GM10847 (cell line): Measurements from ENCODE around the gene VWC2.

Experiments
- POLR2A ChIP-seq: IDR thresholded peaks from 2 replicates; pipeline ENCODE4 v1.6.1; 2011; ENCODE audit not compliant: insufficient read length; ENCODE audit errors: extremely low read depth

The VWC2 gene

DNA sequence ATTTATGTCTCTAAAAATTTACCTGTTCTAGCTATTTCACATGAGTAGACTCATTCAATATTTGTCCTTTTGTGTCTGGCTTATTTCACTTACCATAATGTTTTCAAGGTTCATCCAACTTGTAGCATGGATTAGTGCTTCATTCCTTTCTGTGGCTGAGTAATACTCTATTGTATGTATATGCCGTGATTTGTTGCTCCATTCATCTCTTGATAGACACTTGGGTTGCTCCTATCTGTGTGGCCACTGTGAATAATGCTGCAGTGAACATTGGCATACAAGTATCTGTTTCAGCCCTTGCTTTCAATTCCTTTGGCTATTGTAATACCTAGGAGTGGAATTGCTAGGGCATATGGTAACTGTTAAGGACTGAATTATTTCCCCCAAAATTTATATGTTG is 86.9 kb downstream of the VWC2 start:
- no peak for TF ChIP-seq POLR2A

DNA sequence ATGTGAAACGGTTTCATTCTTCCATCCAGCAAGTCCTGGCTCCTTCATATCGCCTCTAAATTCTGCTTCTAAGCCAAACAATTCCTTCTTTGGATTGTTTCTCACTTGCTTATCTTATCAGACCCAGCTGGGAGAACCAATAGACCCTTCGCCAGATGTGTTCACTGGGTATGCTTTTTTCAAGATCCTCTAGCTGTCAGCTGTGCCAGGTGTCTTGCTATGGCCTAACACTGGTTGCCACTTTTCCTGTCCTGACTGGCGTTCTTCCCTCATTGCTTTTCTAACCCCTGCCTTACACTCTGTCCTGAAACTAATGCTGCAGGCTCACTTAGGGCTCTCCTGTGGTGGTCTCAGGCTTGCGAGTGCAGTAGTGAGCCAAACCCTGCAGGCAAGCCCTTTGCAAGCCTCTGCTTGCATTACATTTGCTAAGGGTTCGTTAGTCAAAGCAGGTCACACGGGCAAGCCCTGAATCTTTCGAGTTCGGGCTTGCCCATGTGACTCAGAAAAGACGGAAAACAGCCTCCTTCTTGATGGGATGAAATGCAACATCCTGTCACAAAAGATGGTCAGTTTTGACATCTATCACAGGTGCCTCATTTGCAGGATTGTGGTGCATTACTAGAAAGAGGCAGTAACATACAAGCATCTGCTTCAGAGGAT is 92.8 kb downstream of the VWC2 start:
- no peak for TF ChIP-seq POLR2A

DNA sequence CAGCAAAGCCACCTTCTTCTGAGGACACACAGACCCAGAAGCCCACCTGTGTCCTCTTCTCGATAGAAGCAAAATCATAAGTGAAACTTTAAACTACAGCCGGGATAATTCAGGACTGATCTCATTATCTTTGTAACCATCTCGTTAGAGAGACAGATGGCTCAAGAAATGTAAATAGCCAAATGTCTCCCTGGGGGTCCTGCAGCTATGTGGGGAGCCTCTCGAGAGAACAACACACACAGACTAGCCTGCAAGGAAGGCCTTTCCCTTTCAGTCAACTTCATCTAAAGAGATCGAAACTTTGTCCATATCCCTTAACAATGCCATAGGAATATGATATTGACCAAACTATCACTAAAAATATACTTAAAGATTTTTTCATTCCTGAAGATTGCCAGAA is 93.5 kb downstream of the VWC2 start:
- TF ChIP-seq POLR2A, result no peak

DNA sequence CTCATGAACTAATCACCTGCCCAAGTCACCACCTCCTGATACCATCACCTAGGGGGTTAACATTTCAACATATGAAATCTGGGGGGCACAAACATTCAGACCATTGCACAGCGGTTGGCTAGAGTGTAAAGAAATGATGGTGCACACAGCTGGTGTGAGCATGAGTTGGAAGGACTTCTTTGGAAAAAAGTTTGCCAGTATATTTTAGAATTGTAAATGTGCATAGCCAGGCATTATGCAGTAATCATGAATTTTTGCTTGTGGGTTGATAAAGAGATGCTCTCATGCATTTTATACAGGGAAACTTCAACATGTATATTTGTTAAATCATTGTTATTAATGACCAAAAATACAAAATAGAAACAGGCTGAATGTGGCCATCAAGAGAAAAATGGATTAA is 100.0 kb downstream of the VWC2 start:
- no peak for TF ChIP-seq POLR2A

DNA sequence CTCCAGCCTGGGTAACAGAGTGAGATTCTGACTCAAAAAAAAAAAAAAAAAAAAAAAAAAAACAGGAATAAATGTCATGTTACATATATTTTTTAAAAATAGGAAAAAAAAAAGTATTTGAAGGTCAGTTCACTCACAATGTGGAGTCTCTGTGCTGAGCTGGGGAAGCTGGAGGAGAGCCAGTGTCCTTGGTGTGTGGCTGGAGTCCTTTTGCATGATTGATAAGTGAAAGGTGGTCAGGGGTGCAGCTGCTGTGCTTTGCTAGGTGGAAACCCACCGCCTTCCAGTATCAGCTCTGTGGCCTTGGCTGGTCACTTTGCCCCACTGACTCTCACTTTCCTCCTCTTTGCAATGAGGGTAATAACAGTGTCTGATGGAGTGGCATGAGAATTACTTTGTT is 101.9 kb downstream of the VWC2 start:
- no peak for TF ChIP-seq POLR2A

DNA sequence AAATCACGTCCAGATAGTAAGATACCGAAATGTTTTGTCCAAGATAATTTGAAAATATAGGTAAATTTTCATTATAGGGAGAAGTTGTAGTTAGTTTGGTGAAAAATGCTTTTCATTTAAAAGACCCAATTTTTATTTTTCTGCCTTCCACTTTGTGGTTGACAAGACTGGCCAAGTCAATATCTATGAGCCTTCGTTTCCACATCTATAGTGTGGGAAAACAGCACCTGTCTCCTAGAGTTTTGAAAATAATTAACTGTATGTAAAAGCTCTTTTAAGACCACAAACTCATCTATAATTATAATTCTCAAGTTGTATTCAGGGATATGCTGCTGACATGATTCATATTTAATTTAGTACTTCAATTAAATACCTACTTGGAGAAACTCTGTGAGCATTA is 102.8 kb downstream of the VWC2 start:
- TF ChIP-seq POLR2A, result no peak

DNA sequence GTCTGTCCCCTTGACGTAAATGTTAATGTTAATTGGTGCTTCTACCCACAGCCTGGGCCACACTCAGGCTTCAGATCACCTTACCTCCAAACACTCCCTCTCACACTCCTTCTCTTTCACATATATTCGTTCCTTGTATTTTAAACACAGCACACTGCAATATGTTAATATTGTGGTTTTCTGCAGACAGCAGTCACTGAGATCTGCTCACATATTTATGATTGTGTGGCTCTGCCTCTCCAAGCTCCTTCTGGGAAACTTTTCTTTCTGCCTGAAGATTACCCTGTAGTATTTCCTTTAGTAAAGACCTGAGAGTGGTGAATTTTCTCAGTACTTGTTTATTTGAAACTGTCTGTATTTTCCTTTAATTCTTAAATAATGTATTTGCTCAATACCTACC is 104.7 kb downstream of the VWC2 start:
- no peak for TF ChIP-seq POLR2A

DNA sequence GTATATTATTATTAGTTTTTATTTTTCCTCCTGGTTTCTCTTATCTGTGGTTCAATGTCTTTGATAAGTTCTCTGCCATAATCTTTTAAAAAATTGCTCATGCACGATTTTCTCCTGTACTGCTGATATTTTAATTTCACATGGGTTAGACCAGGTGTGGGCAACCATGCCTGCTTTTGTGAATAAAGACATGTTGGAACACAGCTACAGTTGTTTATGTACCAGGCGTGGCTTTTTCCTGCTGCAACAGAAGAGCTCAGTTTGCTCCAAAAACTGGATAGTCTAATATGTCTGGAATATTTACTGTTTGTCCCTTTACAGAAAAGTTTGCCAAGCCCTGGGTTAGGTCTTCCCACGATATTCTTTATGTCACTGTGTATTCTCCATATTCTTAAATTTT is 105.2 kb downstream of the VWC2 start:
- TF ChIP-seq POLR2A, result no peak

DNA sequence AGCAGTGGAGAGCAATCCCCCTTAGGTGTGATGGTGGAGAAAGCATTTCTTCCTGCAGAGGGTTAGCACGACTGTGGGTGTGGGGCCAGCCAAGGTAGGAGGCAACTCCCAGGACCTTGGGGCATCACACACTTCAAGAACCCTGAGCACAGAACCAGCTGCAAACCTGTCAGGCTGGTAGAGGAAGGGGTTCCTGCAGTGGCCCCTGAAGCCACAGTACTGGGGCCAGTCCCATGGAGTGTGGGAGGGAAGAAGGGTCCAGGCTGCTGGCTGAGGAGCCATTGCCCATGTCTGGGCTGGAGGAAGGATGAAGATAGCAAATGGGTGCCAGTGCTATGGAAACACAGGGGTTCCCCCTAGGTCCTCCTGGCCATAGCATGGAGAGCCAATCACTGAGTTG is 110.5 kb downstream of the VWC2 start:
- no peak for TF ChIP-seq POLR2A

DNA sequence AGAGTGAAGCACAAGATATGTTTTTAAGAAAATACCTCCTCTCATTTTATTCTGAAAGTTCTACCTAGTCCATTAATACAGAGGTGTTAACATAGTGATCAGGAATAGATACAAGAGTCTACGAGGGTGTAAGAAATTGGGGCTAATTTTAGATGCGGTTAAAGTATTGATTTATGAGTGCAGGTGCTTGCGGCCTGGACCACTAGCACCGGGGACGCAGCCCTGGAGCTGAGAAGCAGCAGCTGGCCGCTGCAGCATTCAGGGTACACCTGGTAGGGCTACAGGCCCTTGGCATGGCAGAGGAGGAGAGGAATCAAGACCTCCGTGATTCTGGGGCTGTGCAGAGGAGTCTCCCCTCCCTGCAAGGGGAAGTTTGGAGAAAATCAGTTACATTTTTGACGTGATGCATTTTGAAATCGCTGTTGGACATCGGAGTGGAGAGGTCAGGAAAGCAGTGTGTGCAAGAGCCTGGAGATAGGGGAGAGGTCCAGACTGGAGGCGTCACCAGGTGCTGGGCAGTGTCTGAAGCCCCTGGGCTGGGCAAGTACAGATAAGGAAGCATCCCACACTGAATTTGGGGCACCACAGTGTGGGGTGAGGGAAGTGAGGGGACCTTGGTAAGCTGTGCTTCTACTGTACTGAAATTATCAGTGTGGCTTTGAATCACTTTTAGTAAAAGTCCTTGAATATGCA is 112.3 kb downstream of the VWC2 start:
- no peak for TF ChIP-seq POLR2A

DNA sequence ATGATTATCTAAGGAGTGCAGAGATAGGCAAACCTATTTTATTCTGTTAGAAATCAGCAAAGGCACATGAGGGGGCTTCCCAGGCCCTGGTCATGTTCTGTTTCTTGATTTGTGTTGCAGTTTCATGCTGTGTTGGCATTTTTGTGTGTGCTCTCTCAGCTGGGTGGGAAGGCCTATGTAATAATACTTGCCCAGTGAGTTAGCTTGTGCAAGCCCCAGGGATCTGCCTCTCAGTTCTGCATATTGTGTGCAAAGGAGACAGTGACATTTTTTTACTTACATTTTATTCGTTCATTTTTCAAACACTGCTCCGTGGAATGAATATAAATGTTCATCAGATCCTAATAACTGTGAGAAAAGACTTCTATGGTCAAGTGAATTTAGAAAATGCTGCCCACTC is 119.0 kb downstream of the VWC2 start:
- TF ChIP-seq POLR2A, result no peak

DNA sequence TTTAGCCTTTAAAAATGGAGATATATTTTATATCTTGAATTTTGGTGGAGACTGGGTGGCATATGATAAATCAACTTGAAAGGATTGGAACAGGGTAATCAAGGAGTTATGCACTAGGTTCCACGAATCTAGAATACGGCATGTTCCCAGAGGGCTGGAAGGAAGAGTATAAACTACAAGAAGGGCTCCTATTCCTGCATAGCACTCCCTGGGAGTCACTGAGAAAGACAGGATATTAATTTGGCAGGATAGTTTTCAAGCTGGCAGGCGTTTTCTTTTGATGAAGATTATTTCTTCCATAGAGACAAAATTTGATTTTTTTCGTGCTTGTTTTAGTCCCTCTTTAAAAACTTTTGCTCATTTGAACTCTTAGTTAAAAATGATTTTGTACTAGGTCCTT is 119.7 kb downstream of the VWC2 start:
- TF ChIP-seq POLR2A, result no peak

DNA sequence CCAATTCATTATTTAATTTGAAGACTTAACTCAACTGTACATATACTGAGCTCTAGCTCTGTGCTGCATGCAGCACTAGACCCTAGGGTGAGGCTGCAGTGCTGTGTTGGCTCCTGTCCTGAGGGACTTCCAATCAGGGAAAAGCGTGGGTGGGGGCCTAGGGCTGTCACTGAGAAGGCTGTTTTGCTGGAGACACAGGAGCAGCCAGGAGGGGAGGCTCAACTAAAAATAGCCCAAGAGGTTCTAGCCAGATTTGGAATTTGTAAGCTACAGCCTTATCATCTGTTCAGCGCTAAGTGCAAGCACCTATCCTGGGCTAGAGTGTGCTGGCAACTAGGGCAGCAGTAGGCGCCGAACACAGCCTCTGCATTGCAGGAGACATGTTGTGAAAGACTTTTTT is 121.1 kb downstream of the VWC2 start:
- TF ChIP-seq POLR2A, result no peak

DNA sequence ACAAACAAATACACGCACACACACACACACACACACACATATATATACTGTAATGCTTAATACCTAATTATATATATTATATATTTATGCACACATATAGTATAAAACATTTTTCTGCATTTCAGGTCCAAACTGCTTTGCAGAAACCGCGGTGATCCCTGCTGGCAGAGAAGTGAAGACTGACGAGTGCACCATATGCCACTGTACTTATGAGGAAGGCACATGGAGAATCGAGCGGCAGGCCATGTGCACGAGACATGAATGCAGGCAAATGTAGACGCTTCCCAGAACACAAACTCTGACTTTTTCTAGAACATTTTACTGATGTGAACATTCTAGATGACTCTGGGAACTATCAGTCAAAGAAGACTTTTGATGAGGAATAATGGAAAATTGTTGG is 138.5 kb downstream of the VWC2 start:
- no peak for TF ChIP-seq POLR2A

DNA sequence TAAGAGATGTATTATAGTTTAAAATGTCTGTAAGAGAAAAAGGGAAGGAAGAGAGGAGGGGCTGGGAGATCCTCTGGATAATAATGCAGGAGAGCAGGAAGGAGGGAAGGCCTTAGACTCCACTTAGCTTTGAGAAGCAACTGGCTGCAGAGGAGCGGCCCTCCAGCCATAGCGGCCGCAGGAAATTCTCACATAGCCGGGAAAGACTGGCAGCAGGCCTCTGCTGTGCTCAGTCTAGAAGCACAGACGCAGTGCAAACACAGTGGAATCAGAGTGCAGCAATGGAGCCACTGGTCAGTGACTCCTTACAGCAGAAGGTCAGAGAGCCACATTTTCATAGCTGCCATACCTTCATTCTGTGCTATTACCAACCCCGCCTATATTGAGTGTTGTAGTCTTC is 153.3 kb downstream of the VWC2 start:
- no peak for TF ChIP-seq POLR2A

DNA sequence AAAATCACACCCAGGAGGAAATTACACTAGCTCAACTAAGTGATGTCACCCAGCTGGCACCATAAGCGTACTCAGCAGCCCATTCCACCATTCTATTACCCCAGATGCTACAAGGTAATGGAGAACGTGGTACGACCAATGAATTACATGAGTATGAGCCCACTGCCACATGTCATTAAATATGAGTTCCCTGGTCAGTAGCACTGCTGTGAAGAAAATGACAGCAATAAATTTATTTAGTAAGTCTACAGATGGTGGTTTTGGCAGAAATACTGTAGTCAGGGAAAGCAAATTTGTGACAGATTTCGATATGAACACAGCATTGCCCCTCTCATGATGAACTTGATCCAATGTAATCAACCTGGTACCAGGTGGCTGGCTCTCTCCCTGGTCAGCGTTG is 154.2 kb downstream of the VWC2 start:
- no peak for TF ChIP-seq POLR2A

DNA sequence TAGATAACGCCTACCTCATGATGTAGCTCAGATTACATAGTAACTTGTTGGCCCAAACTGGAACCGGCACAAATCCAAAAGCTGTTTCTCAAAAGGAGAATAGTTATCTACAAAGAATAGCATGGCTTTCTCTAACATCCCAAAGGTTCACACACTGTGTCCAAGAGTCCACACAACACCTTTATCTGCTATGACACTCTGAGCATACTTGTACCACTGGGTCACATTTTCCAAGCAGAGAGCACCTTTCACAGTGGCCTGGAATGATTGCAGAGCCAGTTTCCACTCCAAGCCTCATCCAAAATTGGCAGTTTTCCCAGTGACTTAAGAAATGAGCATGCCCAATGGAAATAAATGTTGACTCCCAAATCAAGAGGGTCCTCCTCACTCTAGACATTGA is 155.3 kb downstream of the VWC2 start:
- TF ChIP-seq POLR2A, result no peak
